Measurements from ENCODE around the gene NELL2.
"Not testable (repeated sequence)": the region's sequence is repeated elsewhere in the genome, so short reads cannot be mapped to it uniquely, and the experiment has no call there.

Gene NELL2

GRCh38 chr12:44875954-44876543, at the start of gene NELL2:
Gene NELL2 (minus strand): TSS chr12:44876315. CDS start chr12:44875869, 446 bp downstream.
- DNase-seq = peak; percentile 66

- no peak for DNase-seq
Measured at GRCh38 chr12:44921736-44922135, 45.6 kb upstream of the NELL2 start.

GRCh38 chr12:44917141-44917540, 41.0 kb upstream of the NELL2 start:
- DNase-seq = no peak

GRCh38 chr12:44915958-44916357, 39.8 kb upstream of the NELL2 start:
- DNase-seq = no peak

GRCh38 chr12:44904321-44904720, 28.2 kb upstream of the NELL2 start:
- DNase-seq = no peak

- DNase-seq = not testable (repeated sequence)
Measured at GRCh38 chr12:44898108-44898507, 22.0 kb upstream of the NELL2 start.

- DNase-seq = no peak
Measured at GRCh38 chr12:44889926-44890325, 13.8 kb upstream of the NELL2 start.

GRCh38 chr12:44889162-44889561, 13.0 kb upstream of the NELL2 start:
- DNase-seq = no peak

- no peak for DNase-seq
Measured at GRCh38 chr12:44885902-44886301, 9.8 kb upstream of the NELL2 start.

- no peak for DNase-seq
Measured at GRCh38 chr12:44881197-44881596, 5.1 kb upstream of the NELL2 start.

GRCh38 chr12:44876544-44877410, 662 bp upstream of the NELL2 start:
- peak; percentile 48 for DNase-seq

- DNase-seq = peak; percentile 9
Measured at GRCh38 chr12:44875417-44875953, 630 bp downstream of the NELL2 start.

GRCh38 chr12:44874981-44875416, 1.1 kb downstream of the NELL2 start:
- DNase-seq = peak; percentile 12

GRCh38 chr12:44873898-44874297, 2.2 kb downstream of the NELL2 start:
- no peak for DNase-seq

GRCh38 chr12:44869503-44869902, 6.6 kb downstream of the NELL2 start:
- DNase-seq = no peak

- DNase-seq = no peak
Measured at GRCh38 chr12:44863867-44864266, 12.2 kb downstream of the NELL2 start.

GRCh38 chr12:44859998-44860689, 16.0 kb downstream of the NELL2 start:
- DNase-seq = no peak

- no peak for DNase-seq
Measured at GRCh38 chr12:44858226-44858855, 17.8 kb downstream of the NELL2 start.

- no peak for DNase-seq
Measured at GRCh38 chr12:44852483-44852882, 23.6 kb downstream of the NELL2 start.

GRCh38 chr12:44851586-44851985, 24.5 kb downstream of the NELL2 start:
- no peak for DNase-seq

GRCh38 chr12:44848703-44849085, 27.4 kb downstream of the NELL2 start:
- no peak for DNase-seq

GRCh38 chr12:44847888-44848702, 28.0 kb downstream of the NELL2 start:
- peak; percentile 40 for DNase-seq

All from stimulated activated CD4-positive, alpha-beta T cell treated with anti-CD3 and anti-CD28 coated beads, Interleukin-4, amount 100 ng/mL, for 1 hour (primary cell).